DND-41 (cell line): ENCODE results near the gene RAB26.
"Not testable (repeated sequence)": the region's sequence is repeated elsewhere in the genome, so short reads cannot be mapped to it uniquely, and the experiment has no call there.

ENCODE experiments used
- ATAC-seq: fragments of 200-7000 bp; cut with Tn5 transposase; 3 replicates; pipeline ENCODE4 v1.9.1; 2021; ENCODE audit warnings: low read depth; ENCODE audit not compliant: insufficient read depth
- DNase-seq: peaks from one replicate; pipeline ENCODE4 v3.0.0-alpha.2; 2020
- H2AFZ ChIP-seq: 2 replicates; pipeline ENCODE4 v1.6.0; 2012; ENCODE audit warnings: low read depth, low read length
- H3K27ac ChIP-seq: 2 replicates; pipeline ENCODE4 v1.5.1; 2012; ENCODE audit warnings: low read length, inconsistent platforms
- H3K27me3 ChIP-seq: fragments of 200-600 bp; sonication (generic); 2 replicates; pipeline ENCODE4 v1.6.0; 2012; ENCODE audit warnings: low read length, mild to moderate bottlenecking, inconsistent platforms; ENCODE audit not compliant: insufficient read depth, poor library complexity
- H3K36me3 ChIP-seq: 2 replicates; pipeline ENCODE4 v1.5.1; 2012; ENCODE audit warnings: low read length, inconsistent platforms; ENCODE audit not compliant: insufficient read depth
- H3K4me1 ChIP-seq: 2 replicates; pipeline ENCODE4 v1.5.1; 2012; ENCODE audit warnings: mild to moderate bottlenecking, low read length; ENCODE audit not compliant: insufficient read depth
- H3K4me2 ChIP-seq: 2 replicates; pipeline ENCODE4 v1.6.0; 2012; ENCODE audit warnings: mild to moderate bottlenecking, moderate library complexity, low read length, inconsistent platforms; ENCODE audit not compliant: insufficient read depth
- H3K4me3 ChIP-seq, 2 experiments: fragments of 200-600 bp in 1 of 2; shearing (Covaris generic) in 1 of 2; 2 replicates each; pipeline ENCODE4 v1.5.1; 2012 to 2016; ENCODE audit warnings: inconsistent platforms in 2 of 2, low read length in 2 of 2, mild to moderate bottlenecking in 2 of 2, low read depth in 1 of 2, moderate library complexity in 1 of 2
- H3K79me2 ChIP-seq: 2 replicates; pipeline ENCODE4 v1.6.0; 2012; ENCODE audit warnings: low read length, inconsistent platforms; ENCODE audit not compliant: insufficient read depth
- H3K9ac ChIP-seq: 2 replicates; pipeline ENCODE4 v1.6.0; 2012; ENCODE audit warnings: low read depth, mild to moderate bottlenecking, inconsistent platforms, low read length, moderate library complexity
- H3K9me3 ChIP-seq: 2 replicates; pipeline ENCODE4 v1.5.1; 2012; ENCODE audit warnings: low read length, moderate library complexity, mild to moderate bottlenecking, inconsistent platforms; ENCODE audit not compliant: insufficient read depth, severe bottlenecking
- H4K20me1 ChIP-seq: 2 replicates; pipeline ENCODE4 v1.6.0; 2012; ENCODE audit warnings: low read length; ENCODE audit not compliant: insufficient read depth

Gene RAB26

GRCh38 chr16:2107121-2107790, 41.2 kb upstream of the RAB26 start:
- H3K4me3 ChIP-seq, H3K27ac ChIP-seq, DNase-seq, H3K9me3 ChIP-seq, H2AFZ ChIP-seq, H4K20me1 ChIP-seq, H3K27me3 ChIP-seq, H3K4me1 ChIP-seq, H3K9ac ChIP-seq, ATAC-seq, H3K4me2 ChIP-seq, H3K79me2 ChIP-seq: not testable (repeated sequence)
- H3K36me3 ChIP-seq: peaks cover 47% of the 10 kb centered on the region

- H3K79me2 ChIP-seq, H3K9ac ChIP-seq, ATAC-seq: not testable (repeated sequence)
Measured at GRCh38 chr16:2107791-2108125, 40.7 kb upstream of the RAB26 start.

GRCh38 chr16:2108446-2109270, 39.8 kb upstream of the RAB26 start:
- H3K27ac ChIP-seq, H4K20me1 ChIP-seq, H3K4me1 ChIP-seq, H3K4me3 ChIP-seq, ATAC-seq, DNase-seq, H3K79me2 ChIP-seq, H3K9ac ChIP-seq, H3K4me2 ChIP-seq, H3K27me3 ChIP-seq, H2AFZ ChIP-seq, H3K9me3 ChIP-seq: not testable (repeated sequence)
- H3K36me3 ChIP-seq: peaks cover 45% of the 10 kb centered on the region

More at GRCh38 chr16:2107791-2108125, 40.7 kb upstream of the RAB26 start:
- H3K36me3 ChIP-seq: peaks cover 47% of the 10 kb centered on the region
- H3K27ac ChIP-seq, H4K20me1 ChIP-seq, H3K4me3 ChIP-seq, H3K9me3 ChIP-seq, DNase-seq, H3K27me3 ChIP-seq, H2AFZ ChIP-seq, H3K4me2 ChIP-seq, H3K4me1 ChIP-seq: not testable (repeated sequence)

GRCh38 chr16:2109271-2109580, 39.2 kb upstream of the RAB26 start:
- not testable (repeated sequence) for H3K9me3 ChIP-seq, H2AFZ ChIP-seq, H3K4me3 ChIP-seq, ATAC-seq, H3K79me2 ChIP-seq, H3K4me2 ChIP-seq, DNase-seq, H3K4me1 ChIP-seq, H4K20me1 ChIP-seq, H3K9ac ChIP-seq, H3K27ac ChIP-seq, H3K27me3 ChIP-seq
- peaks cover 47% of the 10 kb centered on the region for H3K36me3 ChIP-seq

GRCh38 chr16:2109872-2110271, 38.6 kb upstream of the RAB26 start:
- not testable (repeated sequence) for ATAC-seq, H3K9ac ChIP-seq, H3K9me3 ChIP-seq, H3K27me3 ChIP-seq, H4K20me1 ChIP-seq, H3K4me1 ChIP-seq, H3K27ac ChIP-seq, DNase-seq, H3K4me2 ChIP-seq, H3K79me2 ChIP-seq, H2AFZ ChIP-seq, H3K4me3 ChIP-seq
- H3K36me3 ChIP-seq: peaks cover 49% of the 10 kb centered on the region

GRCh38 chr16:2110332-2111008, 38.0 kb upstream of the RAB26 start:
- H3K9me3 ChIP-seq, H3K4me1 ChIP-seq, ATAC-seq, H4K20me1 ChIP-seq, H3K27ac ChIP-seq, H3K79me2 ChIP-seq, H2AFZ ChIP-seq, H3K9ac ChIP-seq, H3K27me3 ChIP-seq, DNase-seq, H3K4me3 ChIP-seq, H3K4me2 ChIP-seq: not testable (repeated sequence)
- H3K36me3 ChIP-seq: peaks cover 49% of the 10 kb centered on the region

GRCh38 chr16:2111009-2111353, 37.4 kb upstream of the RAB26 start:
- H3K79me2 ChIP-seq, H3K4me2 ChIP-seq, H3K4me3 ChIP-seq, H3K4me1 ChIP-seq, H3K27me3 ChIP-seq, H2AFZ ChIP-seq, H3K9me3 ChIP-seq, H3K9ac ChIP-seq, DNase-seq, H3K27ac ChIP-seq, H4K20me1 ChIP-seq, ATAC-seq: not testable (repeated sequence)
- H3K36me3 ChIP-seq: peaks cover 49% of the 10 kb centered on the region
